T-cell (primary cell): ENCODE measurements around the gene USHBP1. TPM values are rescaled to one million over a fixed set of nuclear protein-coding genes. Genes with fewer than 3 reads are reported as not detected.

Source experiments
- ATAC-seq, 4 experiments: fragments of 200-7000 bp in 3 of 4; fragments of 150-1000 bp in 1 of 4; cut with Tn5 transposase; replicated peaks in 1 of 4; 1 replicate in 3 of 4; 2 replicates in 1 of 4; pipeline ENCODE4 v1.10.0; 2021; ENCODE audit warnings: moderate library complexity in 3 of 4, mild to moderate bottlenecking in 2 of 4, moderate number of reproducible peaks in 1 of 4
- CTCF ChIA-PET, 2 donors: fragments of 300-600 bp; sonication (Branson Sonifier 250); formaldehyde crosslinking; loops; one replicate each; lab custom pipeline; 2022; ENCODE audit warnings: antibody characterized with exemption in 2 of 2; lab: Charles Lee
- POLR2A ChIA-PET, 2 donors: fragments of 300-600 bp; sonication (Branson Sonifier 250); formaldehyde crosslinking; loops; one replicate each; lab custom pipeline; 2022; ENCODE audit warnings: antibody characterized with exemption in 2 of 2; lab: Charles Lee
- DNase-seq, 35 experiments: peaks; one replicate each; pipeline versions ENCODE4 v3.0.0 to v3.0.0-alpha.2; 2013 to 2023
- H3K27ac ChIP-seq: one replicate; pipeline ENCODE4 v1.5.1; 2013; ENCODE audit warnings: low read length
- H3K27me3 ChIP-seq, 2 experiments: replicated peaks in 1 of 2; 1 replicate in 1 of 2; 2 replicates in 1 of 2; pipeline versions ENCODE4 v1.6.1 to v1.7.0; 2013; ENCODE audit warnings: low read length in 1 of 2, mixed read lengths in 1 of 2; ENCODE audit not compliant: control insufficient read depth in 2 of 2, insufficient read depth in 2 of 2; ENCODE audit errors: extremely low read depth in 1 of 2
- H3K36me3 ChIP-seq, 2 donors: 1 replicate in 1 of 2; 2 replicates in 1 of 2; pipeline versions ENCODE4 v1.6.1 to v1.7.0; 2013; ENCODE audit warnings: low read length in 1 of 2; ENCODE audit not compliant: control insufficient read depth in 2 of 2, insufficient read depth in 1 of 2; ENCODE audit errors: extremely low read depth in 1 of 2
- H3K4me1 ChIP-seq, 2 experiments: 1 replicate in 1 of 2; 2 replicates in 1 of 2; pipeline versions ENCODE4 v1.6.1 to v1.7.0; 2013; ENCODE audit warnings: low read length in 2 of 2, mixed read lengths in 1 of 2; ENCODE audit not compliant: insufficient read depth in 2 of 2, control insufficient read depth in 1 of 2; ENCODE audit errors: extremely low read depth in 1 of 2
- H3K4me3 ChIP-seq, 2 donors: 1 replicate in 1 of 2; 2 replicates in 1 of 2; pipeline versions ENCODE4 v1.5.1 to v1.7.0; 2013; ENCODE audit warnings: mild to moderate bottlenecking in 2 of 2, low read length in 1 of 2, moderate library complexity in 1 of 2; ENCODE audit not compliant: control insufficient read depth in 1 of 2; ENCODE audit errors: extremely low read depth in 1 of 2
- H3K9me3 ChIP-seq: 2 replicates; pipeline ENCODE4 v1.7.0; 2013
- H3K27ac Mint-ChIP-seq, 2 donors: one replicate each; pipeline ENCODE4 v1.8.0; 2020 to 2021; ENCODE audit warnings: mild to moderate bottlenecking in 2 of 2, mixed read lengths in 2 of 2
- H3K27me3 Mint-ChIP-seq, 2 donors: one replicate each; pipeline ENCODE4 v1.8.0; 2021 to 2022; ENCODE audit warnings: mixed read lengths in 2 of 2
- H3K36me3 Mint-ChIP-seq: one replicate; pipeline ENCODE4 v1.8.0; 2021; ENCODE audit warnings: mixed read lengths
- H3K4me1 Mint-ChIP-seq, 3 donors: one replicate each; pipeline ENCODE4 v1.8.0; 2020 to 2022; ENCODE audit warnings: mixed read lengths in 3 of 3, mild to moderate bottlenecking in 1 of 3
- H3K4me3 Mint-ChIP-seq, 3 donors: one replicate each; pipeline ENCODE4 v1.8.0; 2020 to 2022; ENCODE audit warnings: mild to moderate bottlenecking in 3 of 3, mixed read lengths in 3 of 3, moderate library complexity in 3 of 3
- H3K9me3 Mint-ChIP-seq, 3 donors: one replicate each; pipeline ENCODE4 v1.8.0; 2020 to 2022; ENCODE audit warnings: mixed read lengths in 3 of 3
- WGBS: methylation state at CpG from one replicate; pipeline ENCODE4 v1.1.5; 2013; ENCODE audit warnings: missing lambda C conversion rate; ENCODE audit not compliant: insufficient coverage; 5-methylcytosine and 5-hydroxymethylcytosine counted together
- total RNA-seq, 35 experiments: library from RNA in 6 of 35; stranded (reverse) in 6 of 35; fragments of 120-200 nt in 1 of 35; gene quantifications; one replicate each; pipeline versions ENCODE4 v1.2.1 to v1.2.4 and lab custom pipeline; 2013 to 2026

The USHBP1 gene
- total RNA-seq, 5 donors from 2014 or later (not counting 1 experiment from before 2014, with no cell fraction given) = 0.10 to 0.61 (median 0.38) TPM; not detected in 1

DNA sequence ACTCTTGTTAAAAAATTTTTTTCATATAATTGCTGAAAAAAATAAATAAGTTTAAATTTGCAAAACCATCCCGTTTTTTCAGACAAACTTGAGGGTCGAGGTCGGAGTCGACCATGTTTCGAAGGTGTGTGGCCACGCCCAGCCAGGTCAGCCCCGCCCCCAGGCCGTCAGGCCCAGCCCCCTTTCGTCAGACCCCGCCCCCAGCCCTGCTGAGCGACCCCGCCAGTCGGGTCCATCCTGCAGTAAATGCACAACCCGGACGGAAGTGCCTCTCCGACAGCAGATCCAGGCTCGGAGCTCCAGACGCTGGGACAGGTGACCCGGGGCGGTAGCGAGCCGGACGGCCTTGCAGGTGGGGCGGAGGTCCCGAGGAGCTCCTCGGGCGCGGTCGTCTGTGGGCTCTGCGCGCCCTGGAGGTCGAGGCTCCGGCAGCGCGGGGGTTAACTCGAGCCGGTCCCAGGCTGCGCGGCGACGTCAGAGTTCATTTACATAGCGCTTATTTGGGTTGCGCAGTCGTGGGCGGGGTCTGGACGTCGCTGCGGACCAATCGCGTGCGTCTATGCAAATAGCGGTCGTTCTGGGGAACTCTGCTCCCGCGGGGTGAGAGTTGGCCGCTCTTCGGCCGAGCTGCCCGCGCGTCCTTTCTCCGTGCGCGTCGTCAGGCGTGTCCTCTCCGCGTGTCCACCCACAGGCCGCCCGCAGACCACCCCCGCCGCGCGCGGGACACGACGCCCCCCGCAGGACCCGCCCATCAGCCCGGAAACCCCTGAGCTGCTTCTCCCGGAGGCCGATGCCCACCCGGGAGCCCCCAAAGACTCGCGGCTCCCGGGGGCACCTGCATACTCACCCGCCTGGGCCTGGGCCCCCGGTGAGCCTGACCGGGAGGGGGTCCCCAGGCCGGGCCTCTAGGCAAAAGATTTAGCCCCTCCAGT lies 38.3 kb downstream of the USHBP1 start, which contains the start of gene OCEL1:
TSS of gene OCEL1 (plus strand) at position 225 of the 932 bp plus-strand sequence. CDS start at position 247, 22 bp downstream.
- WGBS = under 1% methylated on average over 90 of the region's 90 CpGs

DNA sequence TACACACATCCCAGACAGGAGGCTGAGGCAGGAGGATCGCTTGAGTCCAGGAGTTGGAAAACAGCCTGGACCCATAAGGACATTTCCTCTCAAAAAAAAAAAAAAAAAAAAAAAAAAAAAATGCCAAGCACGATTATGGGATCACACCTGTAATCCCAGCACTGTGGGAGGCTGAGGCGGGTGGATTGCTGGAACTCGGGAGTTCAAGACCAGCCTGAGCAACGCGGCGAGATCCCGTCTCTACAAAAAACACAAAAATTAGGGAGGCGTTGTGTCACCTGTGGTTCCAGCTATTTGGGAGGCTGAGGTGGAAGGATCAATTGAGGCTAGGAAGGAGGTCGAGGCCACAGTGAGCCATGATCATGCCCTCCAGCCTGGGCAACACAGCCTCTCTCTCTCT lies 39.5 kb downstream of the USHBP1 start:
- WGBS = no CpG with 5 or more reads among the region's 10 CpGs
- Histone ChIP-seq H3K4me3 (peak overlapping the region in 1 of 2 donors; percentile 73), H3K36me3 (peaks cover 0 to 6% of the 10 kb centered on the region in 2 donors), H3K9me3 (no peaks in the 10 kb centered on the region), H3K4me1 (peaks cover 0 to 23% of the 10 kb centered on the region in 2 experiments), H3K27me3 (no peaks in the 10 kb centered on the region), H3K27ac (no peak overlapping the region)
- ChIA-PET CTCF (no interaction called here), POLR2A (no interaction called here)
- no peak overlapping the region for H3K27ac Mint-ChIP-seq
- no peak for ATAC-seq
- peaks cover 7 to 19% (median 12%) of the 10 kb centered on the region in 3 donors for H3K4me1 Mint-ChIP-seq
- no peaks in the 10 kb centered on the region for H3K9me3 Mint-ChIP-seq
- no peaks in the 10 kb centered on the region for H3K36me3 Mint-ChIP-seq
- peak overlapping the region; percentile 55 to 85 (median 61) for H3K4me3 Mint-ChIP-seq
- no peaks in the 10 kb centered on the region for H3K27me3 Mint-ChIP-seq
- DNase-seq = no peak

More for the DNA sequence above, 38.3 kb downstream of the USHBP1 start, which contains the start of gene OCEL1:
- Mint-ChIP-seq H3K4me3 (peak within 1 kb of the TSS; percentile 85 to 95 (median 91)), H3K4me1 (peaks cover 7 to 15% (median 9%) of the 10 kb centered on the region in 3 donors), H3K9me3 (no peaks in the 10 kb centered on the region), H3K36me3 (no peaks in the 10 kb centered on the region), H3K27ac (peak within 1 kb of the TSS; percentile 97 to 99), H3K27me3 (no peaks in the 10 kb centered on the region)
- H3K9me3 ChIP-seq = no peaks in the 10 kb centered on the region
- CTCF ChIA-PET = interaction anchor here (0.7 to 2.3 kb wide), 4 partner anchors 11 to 710 kb away, joined by 3 to 6 read pairs (median 4); partner anchors contain the start of genes BABAM1 (in 1 of the 2) and USE1 (in 1 of the 2)
- H3K4me3 ChIP-seq = peak within 1 kb of the TSS; percentile 60 to 73
- H3K27me3 ChIP-seq = no peaks in the 10 kb centered on the region
- POLR2A ChIA-PET = interaction anchor here in 1 of 2 donors (0.6 to 0.7 kb wide), 2 partner anchors 17 to 843 kb away, joined by 4 to 12 read pairs; no protein-coding TSS in a partner anchor
- DNase-seq = peak; percentile 90 to 99 (median 95)
- ATAC-seq = peak; percentile 90 to 93 (median 92)
- peak within 1 kb of the TSS; percentile 79 for H3K27ac ChIP-seq
- peaks cover 0 to 23% of the 10 kb centered on the region in 2 experiments for H3K4me1 ChIP-seq
- peaks cover 4 to 6% of the 10 kb centered on the region in 2 donors for H3K36me3 ChIP-seq

DNA sequence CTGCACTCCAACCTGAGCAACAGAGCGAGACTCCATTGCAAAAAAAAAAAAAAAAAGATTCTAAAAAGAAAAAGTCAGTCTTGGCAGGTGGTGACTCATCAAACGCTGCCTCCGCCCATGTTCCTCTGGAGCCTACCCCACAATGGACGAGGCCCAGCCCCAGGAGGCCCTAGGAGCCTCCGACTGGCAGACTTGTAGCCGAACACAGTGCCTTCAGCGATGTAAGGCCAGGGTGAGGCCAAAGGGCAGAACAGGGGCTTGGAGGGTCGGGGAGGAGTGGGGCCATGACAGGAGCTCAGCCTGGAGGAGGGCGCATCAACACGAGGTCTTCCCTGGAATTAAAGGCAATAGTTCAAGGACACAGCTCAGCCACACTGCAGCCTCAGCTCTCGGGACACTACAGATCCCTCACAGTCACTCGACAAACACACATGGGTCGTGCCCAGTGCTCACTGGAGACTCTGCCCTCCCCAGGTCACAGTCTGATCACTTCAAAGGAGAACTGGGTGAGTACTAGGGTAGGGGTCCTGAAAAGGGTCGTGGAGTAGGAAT lies 44.3 kb downstream of the USHBP1 start:
- peaks cover under 1 to 12% (median 11%) of the 10 kb centered on the region in 3 donors for H3K4me1 Mint-ChIP-seq
- Histone ChIP-seq H3K27ac (no peak overlapping the region), H3K9me3 (no peaks in the 10 kb centered on the region), H3K36me3 (peaks cover 13 to 19% of the 10 kb centered on the region in 2 donors), H3K27me3 (no peaks in the 10 kb centered on the region), H3K4me3 (no peak overlapping the region), H3K4me1 (peaks cover 0 to 12% of the 10 kb centered on the region in 2 experiments)
- no peak overlapping the region for H3K27ac Mint-ChIP-seq
- ATAC-seq = no peak
- WGBS = 77% methylated on average over 5 of the region's 14 CpGs
- CTCF ChIA-PET = interaction anchor here (0.7 kb wide), 2 partner anchors 11 to 40 kb away, joined by 3 read pairs; no protein-coding TSS in a partner anchor
- H3K4me3 Mint-ChIP-seq = no peak overlapping the region
- H3K27me3 Mint-ChIP-seq = no peaks in the 10 kb centered on the region
- DNase-seq = peak in 2 of 35 experiments; percentile 12 to 30
- H3K9me3 Mint-ChIP-seq = no peaks in the 10 kb centered on the region
- POLR2A ChIA-PET = interaction anchor here in 1 of 2 donors (0.5 kb wide), 1 partner anchor 872 kb away, joined by 4 read pairs; no protein-coding TSS in a partner anchor
- peaks cover 25% of the 10 kb centered on the region for H3K36me3 Mint-ChIP-seq

DNA sequence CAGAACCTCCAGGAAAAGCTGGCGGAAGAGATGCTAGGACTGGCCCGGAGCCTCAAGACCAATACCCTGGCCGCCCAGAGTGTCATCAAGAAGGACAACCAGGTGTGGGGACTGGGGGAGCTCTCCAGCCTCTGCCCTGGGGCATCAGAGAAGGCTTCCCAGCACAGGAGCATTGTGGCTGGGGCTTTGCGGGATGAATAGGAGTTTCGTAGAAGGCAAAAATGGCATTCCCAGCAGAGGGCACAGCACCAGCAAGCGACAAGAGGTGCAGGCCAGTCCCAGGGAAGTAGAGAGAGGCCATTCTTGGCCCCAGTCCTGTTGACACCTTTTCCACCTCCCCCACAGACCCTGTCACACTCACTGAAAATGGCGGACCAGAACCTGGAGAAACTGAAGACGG lies 45.3 kb downstream of the USHBP1 start:
- Mint-ChIP-seq H3K9me3 (no peaks in the 10 kb centered on the region), H3K27ac (no peak overlapping the region), H3K4me3 (no peak overlapping the region), H3K36me3 (peaks cover 25% of the 10 kb centered on the region), H3K27me3 (no peaks in the 10 kb centered on the region), H3K4me1 (peaks cover 11 to 21% (median 19%) of the 10 kb centered on the region in 3 donors)
- DNase-seq = no peak
- CTCF ChIA-PET = interaction anchor here in 1 of 2 donors (0.5 kb wide), 1 partner anchor 213 kb away, joined by 3 read pairs; no protein-coding TSS in a partner anchor
- Histone ChIP-seq H3K4me1 (peaks cover 0 to 19% of the 10 kb centered on the region in 2 experiments), H3K36me3 (peaks cover 13 to 19% of the 10 kb centered on the region in 2 donors), H3K4me3 (no peak overlapping the region), H3K27me3 (no peaks in the 10 kb centered on the region), H3K27ac (no peak overlapping the region), H3K9me3 (no peaks in the 10 kb centered on the region)
- 99% methylated on average over 8 of the region's 8 CpGs for WGBS
- POLR2A ChIA-PET = no interaction called here
- no peak for ATAC-seq

DNA sequence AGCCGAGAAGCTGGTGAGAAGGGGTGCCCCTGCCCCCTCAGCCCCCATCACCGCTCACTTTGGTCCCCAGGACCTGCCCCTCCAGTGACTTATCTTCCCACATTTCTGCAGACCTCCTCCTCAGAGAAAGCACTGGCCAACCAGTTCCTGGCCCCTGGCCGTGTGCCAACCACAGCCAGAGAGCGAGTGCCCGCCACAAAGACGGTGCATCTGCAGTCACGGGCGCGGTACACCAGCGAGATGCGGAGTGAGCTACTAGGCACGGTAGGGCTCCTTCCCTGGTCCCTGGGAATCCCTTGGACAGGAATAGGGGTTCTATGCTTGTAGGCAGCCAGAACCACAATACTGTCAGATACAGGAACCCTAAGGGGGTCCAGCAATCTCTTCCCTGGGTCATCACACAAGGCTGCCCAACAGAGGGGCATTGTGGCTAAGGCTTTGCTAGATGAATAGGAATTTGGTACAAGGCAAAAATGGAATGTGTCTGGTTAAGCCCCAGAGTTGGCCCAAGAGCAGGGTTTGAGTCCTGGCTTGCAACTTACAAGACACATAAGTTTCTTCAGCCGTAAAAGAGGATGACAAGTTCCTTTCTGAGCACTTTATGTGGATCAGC lies 48.4 kb downstream of the USHBP1 start:
- no peak overlapping the region for H3K4me3 ChIP-seq
- no peaks in the 10 kb centered on the region for H3K27me3 Mint-ChIP-seq
- peak overlapping the region; percentile 83 to 91 (median 84) for H3K4me3 Mint-ChIP-seq
- ATAC-seq (no peak), DNase-seq (no peak)
- no peaks in the 10 kb centered on the region for H3K9me3 ChIP-seq
- H3K4me1 Mint-ChIP-seq = peaks cover 11 to 21% (median 19%) of the 10 kb centered on the region in 3 donors
- no peaks in the 10 kb centered on the region for H3K9me3 Mint-ChIP-seq
- peak overlapping the region; percentile 99 to 100 for H3K27ac Mint-ChIP-seq
- ChIA-PET CTCF (no interaction called here), POLR2A (interaction anchor here in 1 of 2 donors (0.7 kb wide), 1 partner anchor 112 kb away, joined by 3 read pairs; no protein-coding TSS in a partner anchor)
- peak overlapping the region; percentile 92 for H3K27ac ChIP-seq
- peaks cover 20 to 30% of the 10 kb centered on the region in 2 donors for H3K36me3 ChIP-seq
- H3K36me3 Mint-ChIP-seq = peaks cover 31% of the 10 kb centered on the region
- H3K4me1 ChIP-seq = peaks cover 0 to 19% of the 10 kb centered on the region in 2 experiments
- 98% methylated on average over 6 of the region's 13 CpGs for WGBS
- no peaks in the 10 kb centered on the region for H3K27me3 ChIP-seq
